Measurements from ENCODE around the gene ARHGAP31.

Gene ARHGAP31

DNA sequence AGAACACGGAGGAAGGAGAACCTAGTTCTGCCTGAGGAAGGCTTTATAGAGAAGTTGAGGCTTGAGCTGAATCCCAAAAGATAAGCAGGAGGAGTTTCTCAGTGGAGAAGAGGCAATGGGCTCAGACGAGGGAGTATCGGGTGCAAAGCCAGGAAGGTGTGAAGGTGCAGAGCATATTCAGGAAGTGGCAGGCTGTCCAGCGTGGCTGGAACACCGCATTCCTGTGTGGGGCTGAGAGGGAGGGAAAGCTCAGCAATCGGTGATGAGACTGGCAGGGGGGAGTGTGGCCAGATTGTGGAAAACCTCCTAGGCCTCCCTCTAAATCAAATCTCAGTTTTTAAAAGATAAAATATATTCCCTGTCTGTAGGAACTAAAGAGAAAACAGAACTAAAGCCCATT is 63.0 kb downstream of the ARHGAP31 start:
- H3K79me2 ChIP-seq (ENCODE audit: low read length): no peaks in the 10 kb centered on the region
- TF ChIP-seq, protein P1, sequence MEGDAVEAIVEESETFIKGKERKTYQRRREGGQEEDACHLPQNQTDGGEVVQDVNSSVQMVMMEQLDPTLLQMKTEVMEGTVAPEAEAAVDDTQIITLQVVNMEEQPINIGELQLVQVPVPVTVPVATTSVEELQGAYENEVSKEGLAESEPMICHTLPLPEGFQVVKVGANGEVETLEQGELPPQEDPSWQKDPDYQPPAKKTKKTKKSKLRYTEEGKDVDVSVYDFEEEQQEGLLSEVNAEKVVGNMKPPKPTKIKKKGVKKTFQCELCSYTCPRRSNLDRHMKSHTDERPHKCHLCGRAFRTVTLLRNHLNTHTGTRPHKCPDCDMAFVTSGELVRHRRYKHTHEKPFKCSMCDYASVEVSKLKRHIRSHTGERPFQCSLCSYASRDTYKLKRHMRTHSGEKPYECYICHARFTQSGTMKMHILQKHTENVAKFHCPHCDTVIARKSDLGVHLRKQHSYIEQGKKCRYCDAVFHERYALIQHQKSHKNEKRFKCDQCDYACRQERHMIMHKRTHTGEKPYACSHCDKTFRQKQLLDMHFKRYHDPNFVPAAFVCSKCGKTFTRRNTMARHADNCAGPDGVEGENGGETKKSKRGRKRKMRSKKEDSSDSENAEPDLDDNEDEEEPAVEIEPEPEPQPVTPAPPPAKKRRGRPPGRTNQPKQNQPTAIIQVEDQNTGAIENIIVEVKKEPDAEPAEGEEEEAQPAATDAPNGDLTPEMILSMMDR (IDR thresholded peaks at IDR 0.05; ENCODE audit: low read depth, low read length): no peak
- no peak for TF ChIP-seq EZH2phosphoT487 (IDR thresholded peaks at IDR 0.05; ENCODE audit: low read depth)
- no peaks in the 10 kb centered on the region for H3K36me3 ChIP-seq (replicated peaks; ENCODE audit: low read depth, low read length)
- H3K4me1 ChIP-seq (ENCODE audit: low read length): peaks cover 37% of the 10 kb centered on the region
- no peak overlapping the region for H3K27ac ChIP-seq (ENCODE audit: low read length)
- H2AFZ ChIP-seq (ENCODE audit: low read depth, low read length): no peak overlapping the region
- H3K27me3 ChIP-seq (ENCODE audit: low read depth, low read length): no peaks in the 10 kb centered on the region
- no peak overlapping the region for H3K4me3 ChIP-seq (ENCODE audit: low read length)
- 0 out of 2 replicates have a peak, but pooled peaks cover 7% of the 10 kb centered on the region for H4K20me1 ChIP-seq (ENCODE audit: insufficient read depth, low read length)
- H3K9me3 ChIP-seq (ENCODE audit: insufficient read depth, low read length): no peaks in the 10 kb centered on the region
- H3K9ac ChIP-seq (ENCODE audit: low read length): no peak overlapping the region
- peak overlapping the region; percentile 8 for H3K4me2 ChIP-seq (ENCODE audit: low read length)

DNA sequence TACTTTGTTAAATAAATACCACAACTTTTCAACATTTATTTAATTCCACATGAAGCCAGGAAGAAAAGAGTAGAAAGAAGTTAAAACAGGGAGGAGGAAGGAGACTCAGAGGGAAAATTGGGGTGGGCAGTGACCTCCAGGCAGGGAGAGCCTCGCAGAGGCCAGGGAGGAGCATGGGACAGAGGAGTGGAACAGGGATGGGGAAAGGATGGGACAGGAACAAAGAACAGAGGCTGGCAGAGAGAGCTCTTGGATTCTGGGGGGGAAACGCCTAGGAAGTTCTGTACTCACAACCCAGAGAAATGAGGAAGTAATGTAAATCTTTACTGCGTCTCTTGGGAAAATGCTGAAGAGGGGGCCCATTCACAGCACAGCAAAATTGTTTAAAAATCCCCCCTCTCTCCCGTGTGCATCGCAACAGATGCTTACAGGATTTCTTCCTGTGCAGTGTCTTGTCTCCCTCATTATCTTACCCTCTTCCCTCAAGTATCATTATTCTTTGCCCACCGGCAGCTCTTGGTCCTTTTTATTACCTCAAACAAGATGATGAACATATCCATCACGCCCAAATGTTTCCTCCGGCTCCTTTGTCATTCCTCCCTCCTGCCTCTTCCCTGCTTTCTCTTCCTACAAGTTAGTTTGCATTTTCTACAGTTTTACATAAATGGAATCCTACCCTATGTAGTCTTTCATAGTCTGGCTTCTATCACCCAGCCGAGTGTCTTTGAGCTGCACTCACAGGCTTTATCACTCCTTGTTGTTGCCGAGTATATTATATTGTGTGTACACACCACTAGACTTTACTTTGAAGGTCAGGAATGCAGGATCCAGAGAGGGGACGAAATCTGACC is 65.5 kb downstream of the ARHGAP31 start:
- Histone ChIP-seq H3K4me1 (ENCODE audit: low read length) (peaks cover 26% of the 10 kb centered on the region), H4K20me1 (ENCODE audit: insufficient read depth, low read length) (no peaks in the 10 kb centered on the region), H3K27ac (ENCODE audit: low read length) (no peak overlapping the region), H2AFZ (ENCODE audit: low read depth, low read length) (peak overlapping the region; percentile 14; the same call in 1 of the 2 replicates), H3K9me3 (ENCODE audit: insufficient read depth, low read length) (no peaks in the 10 kb centered on the region), H3K4me3 (ENCODE audit: low read length) (peak overlapping the region; percentile 44), H3K4me2 (ENCODE audit: low read length) (peak overlapping the region; percentile 66), H3K36me3 (replicated peaks; ENCODE audit: low read depth, low read length) (no peaks in the 10 kb centered on the region), H3K9ac (ENCODE audit: low read length) (no peak overlapping the region), H3K27me3 (ENCODE audit: low read depth, low read length) (no peaks in the 10 kb centered on the region), H3K79me2 (ENCODE audit: low read length) (no peaks in the 10 kb centered on the region)
- TF ChIP-seq, protein P1 (IDR thresholded peaks at IDR 0.05; ENCODE audit: low read depth, low read length): no peak
- no peak for TF ChIP-seq EZH2phosphoT487 (IDR thresholded peaks at IDR 0.05; ENCODE audit: low read depth)

DNA sequence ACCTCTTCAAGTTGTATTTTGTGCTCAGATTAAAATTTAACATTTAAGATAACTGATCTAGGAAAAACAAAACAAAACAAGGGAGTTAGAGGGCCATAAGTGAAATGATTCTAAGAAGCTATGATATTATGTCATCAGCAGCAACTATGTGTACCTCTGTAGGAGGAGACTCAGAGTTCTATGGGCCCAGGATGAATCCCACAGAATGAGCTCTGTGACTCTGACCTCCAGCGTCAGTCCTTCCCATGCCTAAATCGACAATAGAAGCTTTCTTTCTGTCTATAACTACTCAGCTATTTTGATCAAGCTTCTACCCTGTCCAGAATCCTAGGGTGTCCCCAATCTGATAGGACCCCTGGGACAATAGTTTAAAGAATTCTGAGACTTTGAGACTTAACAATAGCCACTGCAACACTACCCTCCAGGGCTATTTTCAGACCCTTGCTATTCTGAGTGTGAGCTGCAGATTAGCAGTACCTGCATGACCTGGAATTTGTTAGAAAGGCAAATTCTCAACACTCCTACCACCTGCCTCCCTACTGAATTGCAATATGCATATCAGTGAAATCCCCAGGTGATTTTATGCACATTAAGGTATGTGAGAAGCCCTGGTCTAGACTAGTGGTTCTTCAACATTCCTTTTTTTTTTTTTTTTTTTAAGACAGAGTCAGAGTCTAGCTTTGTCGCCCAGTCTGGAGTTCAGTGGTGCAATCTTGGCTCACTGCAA is 66.7 kb downstream of the ARHGAP31 start:
- no peak overlapping the region for H2AFZ ChIP-seq (ENCODE audit: low read depth, low read length)
- no peaks in the 10 kb centered on the region for H4K20me1 ChIP-seq (ENCODE audit: insufficient read depth, low read length)
- H3K9me3 ChIP-seq (ENCODE audit: insufficient read depth, low read length): no peaks in the 10 kb centered on the region
- no peak overlapping the region for H3K9ac ChIP-seq (ENCODE audit: low read length)
- H3K79me2 ChIP-seq (ENCODE audit: low read length): no peaks in the 10 kb centered on the region
- H3K4me3 ChIP-seq (ENCODE audit: low read length): no peak overlapping the region
- H3K27ac ChIP-seq (ENCODE audit: low read length): no peak overlapping the region
- peaks cover 5% of the 10 kb centered on the region for H3K36me3 ChIP-seq (replicated peaks; ENCODE audit: low read depth, low read length)
- no peak overlapping the region; the same call in 1 of the 2 replicates for H3K4me2 ChIP-seq (ENCODE audit: low read length)
- H3K4me1 ChIP-seq (ENCODE audit: low read length): peaks cover 26% of the 10 kb centered on the region
- no peaks in the 10 kb centered on the region for H3K27me3 ChIP-seq (ENCODE audit: low read depth, low read length)
- no peak for TF ChIP-seq EZH2phosphoT487 (IDR thresholded peaks at IDR 0.05; ENCODE audit: low read depth)
- TF ChIP-seq, protein P1 (IDR thresholded peaks at IDR 0.05; ENCODE audit: low read depth, low read length): no peak

DNA sequence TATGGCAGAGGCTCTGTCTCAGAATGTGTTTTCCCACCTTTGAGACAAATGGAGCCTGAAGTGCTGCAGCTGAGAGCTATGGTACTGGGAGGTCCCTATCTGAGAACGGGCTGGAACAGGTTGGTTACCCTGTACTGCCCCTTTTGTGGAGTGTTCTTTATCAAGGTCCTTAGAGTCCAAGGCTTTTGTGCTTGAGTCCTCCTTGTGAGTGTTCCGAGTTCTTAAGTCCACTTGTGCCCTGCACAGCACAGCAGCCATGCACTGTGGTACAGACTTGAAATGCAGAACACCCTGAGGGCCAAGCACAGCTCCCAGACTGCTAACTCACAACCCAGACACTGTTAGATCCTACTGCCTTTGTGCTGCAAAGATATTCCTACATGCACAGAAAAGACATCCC is 67.8 kb downstream of the ARHGAP31 start:
- H3K9ac ChIP-seq (ENCODE audit: low read length): no peak overlapping the region
- no peaks in the 10 kb centered on the region for H4K20me1 ChIP-seq (ENCODE audit: insufficient read depth, low read length)
- H3K27me3 ChIP-seq (ENCODE audit: low read depth, low read length): no peaks in the 10 kb centered on the region
- H2AFZ ChIP-seq (ENCODE audit: low read depth, low read length): no peak overlapping the region
- H3K79me2 ChIP-seq (ENCODE audit: low read length): no peaks in the 10 kb centered on the region
- no peak overlapping the region for H3K4me3 ChIP-seq (ENCODE audit: low read length)
- H3K9me3 ChIP-seq (ENCODE audit: insufficient read depth, low read length): no peaks in the 10 kb centered on the region
- no peak for TF ChIP-seq EZH2phosphoT487 (IDR thresholded peaks at IDR 0.05; ENCODE audit: low read depth)
- TF ChIP-seq, protein P1 (IDR thresholded peaks at IDR 0.05; ENCODE audit: low read depth, low read length): no peak
- H3K36me3 ChIP-seq (replicated peaks; ENCODE audit: low read depth, low read length): peaks cover 5% of the 10 kb centered on the region
- no peak overlapping the region for H3K27ac ChIP-seq (ENCODE audit: low read length)
- no peak overlapping the region for H3K4me2 ChIP-seq (ENCODE audit: low read length)
- peaks cover 35% of the 10 kb centered on the region for H3K4me1 ChIP-seq (ENCODE audit: low read length)
